GM19372 (cell line): Measurements from ENCODE around the gene CORO2B.
"Not testable (repeated sequence)": the region's sequence is repeated elsewhere in the genome, so short reads cannot be mapped to it uniquely, and the experiment has no call there.

Source experiments
- ATAC-seq: cut with Tn5 transposase; IDR thresholded peaks from one replicate; pipeline ENCODE4 v1.9.1; 2021; ENCODE audit warnings: mild to moderate bottlenecking, low read depth, moderate library complexity; ENCODE audit not compliant: unreplicated experiment

Gene CORO2B

DNA sequence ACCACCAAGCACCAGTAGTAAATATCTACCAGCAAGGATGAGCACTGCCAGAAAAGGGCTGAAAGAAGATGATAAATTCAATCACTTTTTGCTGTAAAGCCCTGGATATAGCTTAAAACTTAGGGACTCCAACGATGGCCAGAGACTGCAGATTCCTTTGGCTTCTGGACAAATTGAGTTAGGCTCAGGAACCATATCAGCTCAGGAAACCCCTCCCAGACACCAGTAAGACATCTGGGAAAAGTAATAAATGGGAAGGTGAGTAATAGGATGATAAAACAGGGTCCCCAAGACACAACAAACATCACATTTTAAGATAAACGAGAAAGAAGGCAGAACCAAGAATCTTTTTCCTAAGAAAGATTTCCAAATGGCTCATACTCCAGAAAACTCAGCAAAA, 176.9 kb downstream of the CORO2B start:
- no peak for ATAC-seq

DNA sequence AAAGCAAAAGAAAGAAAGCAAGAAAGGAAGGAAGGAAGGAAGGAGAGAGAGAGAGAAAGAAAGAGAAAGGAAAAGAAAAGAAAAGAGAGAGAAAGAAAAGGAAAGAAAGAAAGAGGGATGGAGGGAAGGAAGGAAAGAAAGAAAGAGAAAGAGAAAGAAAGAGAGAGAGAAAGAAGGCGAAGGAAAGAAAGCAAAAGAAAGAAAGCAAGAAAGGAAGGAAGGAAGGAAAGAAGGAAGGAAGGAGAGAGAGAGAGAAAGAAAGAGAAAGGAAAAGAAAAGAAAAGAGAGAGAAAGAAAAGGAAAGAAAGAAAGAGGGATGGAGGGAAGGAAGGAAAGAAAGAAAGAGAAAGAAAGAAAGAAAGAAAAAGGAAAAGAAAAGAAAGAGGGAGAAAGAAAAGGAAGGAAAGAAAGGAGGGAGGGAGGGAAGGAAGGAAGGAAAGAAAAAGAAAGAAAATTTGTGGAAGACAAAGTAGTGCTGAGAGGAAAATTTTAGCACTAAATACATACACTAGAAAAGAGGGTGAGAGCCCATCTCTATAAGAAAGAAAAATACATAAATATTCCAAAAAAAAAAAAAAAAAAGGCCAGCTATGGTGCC, 181.3 kb downstream of the CORO2B start:
- not testable (repeated sequence) for ATAC-seq

- no peak for ATAC-seq
Measured at GRCh38 chr15:68763063-68763462, 184.3 kb downstream of the CORO2B start.

GRCh38 chr15:68764090-68764489, 185.3 kb downstream of the CORO2B start:
- ATAC-seq = no peak

- ATAC-seq = no peak
Measured at GRCh38 chr15:68765602-68766368, 187.0 kb downstream of the CORO2B start.

GRCh38 chr15:68767833-68768232, 189.0 kb downstream of the CORO2B start:
- no peak for ATAC-seq

DNA sequence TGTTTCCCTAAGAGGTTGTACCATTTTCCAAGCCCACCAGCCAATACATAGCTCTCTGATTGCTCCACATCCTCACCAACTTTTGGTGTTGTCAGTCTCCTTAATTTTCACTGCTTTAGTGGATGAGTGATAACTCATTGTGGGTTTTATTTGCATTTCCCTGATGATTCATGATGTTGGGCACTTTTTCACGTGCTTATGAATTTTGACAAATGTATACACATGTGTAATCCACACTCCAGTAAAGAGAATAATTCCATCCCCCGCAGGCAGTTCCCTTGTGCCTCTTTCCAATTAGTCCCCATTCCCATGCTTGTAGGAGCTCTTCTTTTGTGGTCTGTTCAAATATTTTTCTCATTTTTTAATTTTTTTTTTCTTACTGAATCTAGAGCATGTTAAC, 189.5 kb downstream of the CORO2B start:
- ATAC-seq = no peak

DNA sequence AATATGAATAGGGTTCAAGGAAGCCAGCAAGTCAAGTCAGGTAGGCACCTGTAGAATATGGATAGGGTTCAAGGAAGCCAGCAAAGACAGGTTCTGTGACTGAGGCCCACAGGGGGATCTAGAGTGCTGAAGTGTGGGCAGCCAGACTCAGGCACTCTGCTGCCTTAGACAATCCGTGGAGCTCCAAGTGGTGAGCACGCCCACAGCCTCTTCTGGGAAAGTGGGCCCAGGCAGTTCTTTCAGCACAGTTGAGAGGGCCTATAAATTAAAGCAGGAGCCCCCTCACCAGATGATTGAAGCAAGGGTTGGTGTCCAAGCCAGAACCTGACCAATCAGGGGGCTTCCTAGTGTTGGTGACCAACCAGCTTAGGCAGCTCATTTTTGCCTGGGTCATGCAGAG, 190.9 kb downstream of the CORO2B start:
- no peak for ATAC-seq

GRCh38 chr15:68770216-68770615, 191.4 kb downstream of the CORO2B start:
- no peak for ATAC-seq

DNA sequence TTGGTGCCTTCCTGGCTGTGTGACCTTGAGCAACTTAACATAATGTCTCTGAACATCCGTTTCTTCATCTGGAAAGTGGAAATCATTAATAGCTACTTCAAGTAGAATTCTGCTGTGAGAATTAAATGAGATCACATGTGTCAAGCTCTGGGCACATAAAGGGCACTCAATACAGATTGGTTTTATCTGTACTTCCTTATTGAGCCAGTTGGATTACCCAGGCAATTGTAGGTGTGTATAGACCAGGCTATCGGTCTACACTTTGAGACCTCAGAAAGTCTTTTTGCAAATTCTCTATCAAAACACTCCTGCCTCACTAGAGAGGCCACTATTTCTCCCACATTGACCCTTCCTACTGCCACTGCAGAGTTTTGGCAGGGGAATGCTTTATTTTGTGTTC, 194.2 kb downstream of the CORO2B start:
- ATAC-seq = no peak

DNA sequence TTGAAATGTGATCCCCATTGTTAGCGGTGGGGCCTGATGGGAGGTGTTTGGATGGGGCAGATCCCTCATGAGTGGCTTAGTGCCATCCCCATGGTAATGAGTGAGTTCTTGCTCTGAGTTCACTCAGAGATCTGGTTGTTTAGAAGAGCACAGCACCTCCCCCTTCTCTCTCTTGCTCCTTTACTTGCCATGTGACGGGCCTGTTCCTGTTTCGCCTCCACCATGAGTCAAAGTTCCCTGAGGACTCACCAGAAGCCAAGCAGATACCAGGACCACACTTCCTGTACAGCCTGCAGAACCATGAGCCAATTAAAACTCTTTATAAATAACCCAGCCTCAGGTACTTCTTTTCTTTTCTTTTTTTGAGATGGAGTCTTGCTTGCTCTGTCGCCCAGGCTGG, 195.3 kb downstream of the CORO2B start:
- ATAC-seq = no peak

DNA sequence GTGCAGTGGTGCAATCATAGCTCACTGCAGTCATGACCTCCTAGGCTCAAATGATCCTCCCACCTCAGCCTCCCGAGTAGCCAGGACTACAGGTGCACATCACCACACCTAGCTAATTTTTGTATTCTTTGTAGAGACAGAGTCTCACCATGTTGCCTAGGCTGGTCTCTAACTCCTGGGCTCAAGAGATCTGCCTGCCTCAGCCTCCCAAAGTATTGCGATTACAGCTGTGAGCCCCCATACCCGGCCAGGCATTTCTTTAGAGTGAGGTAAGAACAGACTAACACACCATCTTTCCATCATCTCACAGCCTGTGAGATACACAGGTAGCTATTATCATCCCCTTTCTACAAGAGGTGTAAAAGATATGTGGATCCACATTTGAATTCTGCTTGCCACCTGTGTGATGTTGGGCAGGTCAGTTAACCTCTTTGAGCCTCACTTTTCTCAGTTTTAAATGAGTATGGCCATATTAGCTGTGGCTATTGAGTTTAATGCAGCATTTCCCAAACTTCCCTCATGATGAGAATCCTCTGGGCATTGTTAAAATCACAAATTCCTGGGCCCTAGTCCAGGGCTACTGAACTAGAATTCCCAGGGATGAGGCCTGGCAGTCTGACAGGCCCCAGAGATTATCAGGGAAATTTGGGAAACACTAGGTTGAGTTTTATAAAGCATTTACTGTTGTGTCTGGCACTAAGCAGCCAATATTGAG, 195.9 kb downstream of the CORO2B start:
- no peak for ATAC-seq

DNA sequence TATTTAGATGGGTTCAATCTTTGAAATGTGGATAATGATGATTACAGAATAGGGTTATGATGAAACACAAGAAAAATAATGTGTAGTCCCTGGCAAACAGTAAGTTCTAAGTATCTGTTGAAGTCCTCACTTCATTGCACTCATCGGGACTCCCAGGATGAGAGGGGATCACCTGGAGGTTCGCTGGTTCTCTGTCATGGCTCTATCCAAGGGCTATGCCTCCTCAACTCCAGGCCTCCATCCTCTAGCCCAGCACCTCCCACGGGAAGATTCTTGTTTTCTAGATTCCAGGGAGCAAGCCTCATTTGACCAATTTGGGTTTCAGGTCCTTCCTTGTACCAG, 196.4 kb downstream of the CORO2B start:
- ATAC-seq = no peak

- ATAC-seq = no peak
Measured at GRCh38 chr15:68775671-68776476, 197.1 kb downstream of the CORO2B start.

DNA sequence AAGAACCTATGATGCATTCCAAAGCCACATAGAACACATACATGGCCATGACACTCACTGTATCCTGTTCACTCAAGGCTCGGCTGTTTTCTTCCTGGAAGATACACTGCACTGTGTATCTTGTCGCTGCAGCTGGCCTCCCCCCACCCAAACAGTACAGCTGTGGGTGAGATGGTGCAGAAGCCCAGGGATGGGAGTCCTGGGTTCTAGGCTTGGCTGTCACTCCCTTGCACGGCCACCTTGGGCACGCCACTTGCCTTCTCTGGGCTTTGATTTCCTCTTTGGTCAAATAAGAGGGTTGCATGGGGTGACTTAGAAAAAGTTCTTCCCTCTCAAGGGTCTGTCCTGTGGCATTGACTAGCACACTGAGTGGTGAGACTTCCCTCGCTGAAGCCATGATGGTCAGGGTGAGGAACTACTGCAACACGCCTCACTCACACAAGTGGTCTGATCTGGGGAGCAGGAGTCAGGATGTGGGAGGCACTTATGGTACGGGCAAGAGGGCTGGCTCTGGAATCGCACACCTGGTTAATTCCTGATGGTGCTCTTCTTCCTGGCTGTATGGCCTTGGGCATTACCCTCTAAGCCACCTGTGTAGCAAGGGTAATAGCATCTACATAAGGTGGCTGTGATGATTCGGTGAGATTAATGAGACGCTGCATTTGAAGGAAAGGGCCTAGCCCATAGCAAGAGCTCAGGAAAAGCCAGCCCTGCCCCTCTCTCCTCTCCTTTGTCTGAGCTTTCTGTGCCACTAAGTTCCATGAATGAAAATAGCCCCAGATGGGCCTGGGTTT, 197.9 kb downstream of the CORO2B start:
- ATAC-seq = no peak
